HUES64 (cell line): ENCODE measurements around the gene RAB11FIP5.
"Not testable (repeated sequence)": the region's sequence is repeated elsewhere in the genome, so short reads cannot be mapped to it uniquely, and the experiment has no call there.

Experiments
- H3K27ac ChIP-seq: 2 replicates; pipeline ENCODE4 v1.7.0; 2013; ENCODE audit warnings: low read depth, low read length, inconsistent platforms
- H3K27me3 ChIP-seq: 2 replicates; pipeline ENCODE4 v1.6.1; 2013; ENCODE audit warnings: mild to moderate bottlenecking, low read length; ENCODE audit not compliant: insufficient read depth
- H3K36me3 ChIP-seq: 2 replicates; pipeline ENCODE4 v1.6.1; 2013; ENCODE audit warnings: mild to moderate bottlenecking, low read length; ENCODE audit not compliant: insufficient read depth
- H3K4me1 ChIP-seq: 2 replicates; pipeline ENCODE4 v1.6.1; 2013; ENCODE audit warnings: mild to moderate bottlenecking, low read length, moderate library complexity; ENCODE audit not compliant: insufficient read depth
- H3K4me3 ChIP-seq: 2 replicates; pipeline ENCODE4 v1.5.1; 2013; ENCODE audit warnings: mild to moderate bottlenecking, low read length, moderate library complexity
- H3K9ac ChIP-seq: 2 replicates; pipeline ENCODE4 v1.6.1; 2013; ENCODE audit warnings: mild to moderate bottlenecking, low read depth, low read length
- H3K9me3 ChIP-seq: 2 replicates; pipeline ENCODE4 v1.6.1; 2013; ENCODE audit warnings: low read depth, low read length; ENCODE audit not compliant: insufficient read depth
- WGBS: fragments of 150-250, 120-280 bp; methylation state at CpG from one replicate; pipeline ENCODE4 v1.1.7; 2013; ENCODE audit warnings: missing lambda C conversion rate; 5-methylcytosine and 5-hydroxymethylcytosine counted together

Gene RAB11FIP5

GRCh38 chr2:73128841-73129535 lies 16.2 kb upstream of the RAB11FIP5 start:
- Histone ChIP-seq H3K36me3 (no peaks in the 10 kb centered on the region), H3K9ac (no peak overlapping the region), H3K4me1 (0 out of 2 replicates have a peak, but pooled peaks cover under 1% of the 10 kb centered on the region), H3K27ac (no peak overlapping the region), H3K9me3 (no peaks in the 10 kb centered on the region), H3K4me3 (no peak overlapping the region), H3K27me3 (no peaks in the 10 kb centered on the region)
- WGBS: 89% methylated on average over 6 of the region's 6 CpGs

- Histone ChIP-seq H3K4me3 (no peak overlapping the region), H3K9ac (no peak overlapping the region), H3K4me1 (no peaks in the 10 kb centered on the region)
Measured at GRCh38 chr2:73122536-73122935, 9.8 kb upstream of the RAB11FIP5 start.

GRCh38 chr2:73119611-73120239 lies 7.0 kb upstream of the RAB11FIP5 start:
- H3K9me3 ChIP-seq, H3K36me3 ChIP-seq, H3K27ac ChIP-seq, H3K27me3 ChIP-seq, H3K4me3 ChIP-seq, H3K4me1 ChIP-seq, H3K9ac ChIP-seq: not testable (repeated sequence)
- 90% methylated on average over 11 of the region's 11 CpGs for WGBS

More at GRCh38 chr2:73122536-73122935, 9.8 kb upstream of the RAB11FIP5 start:
- WGBS: 55% methylated on average over 1 of the region's 1 CpG
- Histone ChIP-seq H3K27me3 (no peaks in the 10 kb centered on the region), H3K27ac (no peak overlapping the region), H3K36me3 (no peaks in the 10 kb centered on the region), H3K9me3 (no peaks in the 10 kb centered on the region)

GRCh38 chr2:73117441-73117840 lies 4.7 kb upstream of the RAB11FIP5 start:
- Histone ChIP-seq H3K9me3 (no peaks in the 10 kb centered on the region), H3K9ac (no peak overlapping the region), H3K4me3 (no peak overlapping the region), H3K27ac (no peak overlapping the region), H3K4me1 (no peaks in the 10 kb centered on the region), H3K36me3 (no peaks in the 10 kb centered on the region), H3K27me3 (peaks cover 23% of the 10 kb centered on the region)
- 83% methylated on average over 1 of the region's 1 CpG for WGBS

GRCh38 chr2:73116182-73116960 lies 3.6 kb upstream of the RAB11FIP5 start:
- Histone ChIP-seq H3K9ac (no peak overlapping the region), H3K9me3 (no peaks in the 10 kb centered on the region), H3K4me1 (0 out of 2 replicates have a peak, but pooled peaks cover 1% of the 10 kb centered on the region), H3K4me3 (no peak overlapping the region), H3K27ac (no peak overlapping the region), H3K36me3 (no peaks in the 10 kb centered on the region), H3K27me3 (peaks cover 33% of the 10 kb centered on the region)
- 78% methylated on average over 7 of the region's 8 CpGs for WGBS

- no peak overlapping the region for H3K27ac ChIP-seq
- no peaks in the 10 kb centered on the region for H3K9me3 ChIP-seq
- WGBS: 85% methylated on average over 4 of the region's 4 CpGs
- no peak overlapping the region for H3K4me3 ChIP-seq
- H3K36me3 ChIP-seq: no peaks in the 10 kb centered on the region
- peaks cover 33% of the 10 kb centered on the region for H3K27me3 ChIP-seq
- H3K4me1 ChIP-seq: peaks cover 14% of the 10 kb centered on the region; the same call in 1 of the 2 replicates
- no peak overlapping the region for H3K9ac ChIP-seq
Measured at GRCh38 chr2:73114273-73114867, 1.6 kb upstream of the RAB11FIP5 start.

GRCh38 chr2:73112026-73112912 lies 479 bp downstream of the RAB11FIP5 start:
- Histone ChIP-seq H3K27ac (no peak overlapping the region; the same call in 1 of the 2 replicates), H3K36me3 (no peaks in the 10 kb centered on the region), H3K4me1 (peaks cover 14% of the 10 kb centered on the region; the same call in 1 of the 2 replicates), H3K9me3 (no peaks in the 10 kb centered on the region), H3K27me3 (peaks cover 33% of the 10 kb centered on the region), H3K9ac (peak overlapping the region; percentile 48; the same call in 1 of the 2 replicates), H3K4me3 (peak overlapping the region; percentile 81)
- WGBS: under 1% methylated on average over 88 of the region's 88 CpGs

GRCh38 chr2:73111073-73112025 lies 1.4 kb downstream of the RAB11FIP5 start:
- Histone ChIP-seq H3K4me3 (peak overlapping the region; percentile 81), H3K36me3 (no peaks in the 10 kb centered on the region), H3K9me3 (no peaks in the 10 kb centered on the region), H3K27me3 (peaks cover 29% of the 10 kb centered on the region), H3K27ac (no peak overlapping the region; the same call in 1 of the 2 replicates), H3K4me1 (peaks cover 14% of the 10 kb centered on the region; the same call in 1 of the 2 replicates), H3K9ac (peak overlapping the region; percentile 48; the same call in 1 of the 2 replicates)
- 14% methylated on average over 16 of the region's 16 CpGs for WGBS

- WGBS: 71% methylated on average over 2 of the region's 4 CpGs
- Histone ChIP-seq H3K9me3 (no peaks in the 10 kb centered on the region), H3K36me3 (no peaks in the 10 kb centered on the region), H3K27ac (no peak overlapping the region), H3K27me3 (peaks cover 29% of the 10 kb centered on the region), H3K4me3 (peak overlapping the region; percentile 81), H3K4me1 (peaks cover 14% of the 10 kb centered on the region; the same call in 1 of the 2 replicates), H3K9ac (no peak overlapping the region)
Measured at GRCh38 chr2:73110168-73111072, 2.3 kb downstream of the RAB11FIP5 start.
